ENCODE data around the gene CAMK2G. TPM values are rescaled to one million over a fixed set of nuclear protein-coding genes. Genes with fewer than 3 reads are reported as not detected.

The CAMK2G gene
- total and polyA plus RNA-seq, 4 donors: 6.8 to 18.3 (median 9.9) TPM

DNA sequence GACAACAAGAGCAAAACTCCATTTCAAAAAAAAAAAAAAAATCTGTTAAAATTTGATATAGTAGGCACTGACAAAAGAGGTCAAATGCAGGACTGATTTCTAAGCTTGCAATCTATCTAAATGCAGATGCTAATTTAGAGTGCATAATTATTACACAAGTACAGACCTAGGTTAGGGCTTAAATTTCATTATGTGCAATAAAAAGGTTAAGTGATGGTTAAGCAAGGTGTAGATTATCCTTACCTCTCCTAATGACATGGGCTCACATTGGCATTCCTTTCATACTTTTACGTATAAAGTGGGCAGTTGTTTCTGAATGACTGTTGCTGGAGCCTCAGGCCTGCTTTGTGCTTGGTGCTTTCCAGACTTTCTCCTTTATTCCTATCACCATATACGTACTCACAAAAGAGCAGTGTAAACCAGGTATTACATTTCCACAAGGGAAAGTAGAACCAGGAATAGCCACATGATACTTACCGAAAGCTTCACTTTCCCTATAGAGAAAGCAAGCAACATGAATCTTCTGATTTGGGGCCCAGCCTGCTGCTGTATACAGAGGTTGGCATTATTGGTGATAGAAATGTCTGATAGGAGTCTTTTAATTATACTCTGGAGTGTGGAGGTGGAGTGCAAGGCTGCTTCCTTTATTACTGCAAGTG, 94.7 kb downstream of the CAMK2G start:
- no peak for TF ChIP-seq RAD21 (IDR thresholded peaks at IDR 0.05)
- TF ChIP-seq, protein P1, sequence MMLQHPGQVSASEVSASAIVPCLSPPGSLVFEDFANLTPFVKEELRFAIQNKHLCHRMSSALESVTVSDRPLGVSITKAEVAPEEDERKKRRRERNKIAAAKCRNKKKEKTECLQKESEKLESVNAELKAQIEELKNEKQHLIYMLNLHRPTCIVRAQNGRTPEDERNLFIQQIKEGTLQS (IDR thresholded peaks at IDR 0.05): no peak
- no peak for TF ChIP-seq FOXA2 (IDR thresholded peaks at IDR 0.05)
- TF ChIP-seq FOXA1 (IDR thresholded peaks at IDR 0.05): no peak
- Histone ChIP-seq H3K27me3 (ENCODE audit: control insufficient read depth in 4 of 4, insufficient read depth in 4 of 4, low read length in 3 of 4) (no peaks in the 10 kb centered on the region), H3K9ac (ENCODE audit: low read depth in 1 of 2, low read length in 2 of 2) (no peak overlapping the region), H3K9me3 (ENCODE audit: control insufficient read depth in 4 of 4, low read length in 3 of 4) (no peaks in the 10 kb centered on the region), H3K27ac (ENCODE audit: low read depth in 1 of 2, low read length in 2 of 2) (no peak overlapping the region), H3K36me3 (ENCODE audit: control insufficient read depth in 4 of 4, insufficient read depth in 3 of 4, low read depth in 1 of 4, low read length in 3 of 4) (peaks cover 4 to 12% (median 5%) of the 10 kb centered on the region in 4 donors), H3K4me3 (ENCODE audit: low read depth in 1 of 3, low read length in 3 of 3) (no peak overlapping the region), H3K4me1 (ENCODE audit: control insufficient read depth in 4 of 4, insufficient read depth in 4 of 4, low read length in 3 of 4) (peaks cover 0 to 31% (median 29%) of the 10 kb centered on the region in 4 donors)
- no peak for DNase-seq (ENCODE audit: low spot score)
- 88% methylated on average over 3 of the region's 3 CpGs for WGBS

DNA sequence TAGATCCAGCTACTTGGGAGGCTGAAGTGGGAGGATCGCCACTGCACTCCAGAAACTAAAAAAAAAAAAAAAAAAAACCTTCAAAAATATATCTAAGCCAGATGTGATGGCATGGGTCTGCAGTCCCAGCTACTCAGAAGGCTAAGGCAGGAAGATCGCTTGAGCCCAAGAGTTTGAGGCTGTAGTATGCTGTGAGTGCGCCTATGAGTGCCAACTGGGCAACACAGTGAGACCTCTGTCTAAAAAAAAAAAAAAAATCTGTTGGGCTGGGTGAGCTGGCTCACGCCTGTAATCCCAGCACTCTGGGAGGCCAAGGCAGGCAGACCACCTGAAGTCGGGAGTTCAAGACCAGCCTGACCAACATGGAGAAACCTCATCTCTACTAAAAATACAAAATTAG, 95.3 kb downstream of the CAMK2G start:
- no peaks in the 10 kb centered on the region for H3K27me3 ChIP-seq (ENCODE audit: control insufficient read depth in 4 of 4, insufficient read depth in 4 of 4, low read length in 3 of 4)
- 96% methylated on average over 5 of the region's 5 CpGs for WGBS
- no peak overlapping the region for H3K27ac ChIP-seq (ENCODE audit: low read depth in 1 of 2, low read length in 2 of 2)
- H3K9ac ChIP-seq (ENCODE audit: low read depth in 1 of 2, low read length in 2 of 2): no peak overlapping the region
- H3K36me3 ChIP-seq (ENCODE audit: control insufficient read depth in 4 of 4, insufficient read depth in 3 of 4, low read depth in 1 of 4, low read length in 3 of 4): peaks cover 4 to 12% (median 5%) of the 10 kb centered on the region in 4 donors
- TF ChIP-seq RXRA (IDR thresholded peaks at IDR 0.05): no peak
- TF ChIP-seq EGR1 (IDR thresholded peaks at IDR 0.05; ENCODE audit: low read depth in 2 of 2): no peak
- no peak for TF ChIP-seq GABPA (IDR thresholded peaks at IDR 0.05 in 1 of 2, conservative IDR thresholded peaks at IDR 0.05 in 1 of 2)
- no peak for TF ChIP-seq TAF1 (conservative IDR thresholded peaks at IDR 0.05)
- no peak for TF ChIP-seq FOXA2 (IDR thresholded peaks at IDR 0.05)
- TF ChIP-seq, protein P2, sequence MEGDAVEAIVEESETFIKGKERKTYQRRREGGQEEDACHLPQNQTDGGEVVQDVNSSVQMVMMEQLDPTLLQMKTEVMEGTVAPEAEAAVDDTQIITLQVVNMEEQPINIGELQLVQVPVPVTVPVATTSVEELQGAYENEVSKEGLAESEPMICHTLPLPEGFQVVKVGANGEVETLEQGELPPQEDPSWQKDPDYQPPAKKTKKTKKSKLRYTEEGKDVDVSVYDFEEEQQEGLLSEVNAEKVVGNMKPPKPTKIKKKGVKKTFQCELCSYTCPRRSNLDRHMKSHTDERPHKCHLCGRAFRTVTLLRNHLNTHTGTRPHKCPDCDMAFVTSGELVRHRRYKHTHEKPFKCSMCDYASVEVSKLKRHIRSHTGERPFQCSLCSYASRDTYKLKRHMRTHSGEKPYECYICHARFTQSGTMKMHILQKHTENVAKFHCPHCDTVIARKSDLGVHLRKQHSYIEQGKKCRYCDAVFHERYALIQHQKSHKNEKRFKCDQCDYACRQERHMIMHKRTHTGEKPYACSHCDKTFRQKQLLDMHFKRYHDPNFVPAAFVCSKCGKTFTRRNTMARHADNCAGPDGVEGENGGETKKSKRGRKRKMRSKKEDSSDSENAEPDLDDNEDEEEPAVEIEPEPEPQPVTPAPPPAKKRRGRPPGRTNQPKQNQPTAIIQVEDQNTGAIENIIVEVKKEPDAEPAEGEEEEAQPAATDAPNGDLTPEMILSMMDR (IDR thresholded peaks at IDR 0.05; ENCODE audit: low read depth, low read length, missing input control): no peak
- TF ChIP-seq HNF4G (IDR thresholded peaks at IDR 0.05): no peak
- no peak for TF ChIP-seq FOXA1 (IDR thresholded peaks at IDR 0.05)
- TF ChIP-seq, protein P1 (IDR thresholded peaks at IDR 0.05): no peak
- TF ChIP-seq, protein P3, sequence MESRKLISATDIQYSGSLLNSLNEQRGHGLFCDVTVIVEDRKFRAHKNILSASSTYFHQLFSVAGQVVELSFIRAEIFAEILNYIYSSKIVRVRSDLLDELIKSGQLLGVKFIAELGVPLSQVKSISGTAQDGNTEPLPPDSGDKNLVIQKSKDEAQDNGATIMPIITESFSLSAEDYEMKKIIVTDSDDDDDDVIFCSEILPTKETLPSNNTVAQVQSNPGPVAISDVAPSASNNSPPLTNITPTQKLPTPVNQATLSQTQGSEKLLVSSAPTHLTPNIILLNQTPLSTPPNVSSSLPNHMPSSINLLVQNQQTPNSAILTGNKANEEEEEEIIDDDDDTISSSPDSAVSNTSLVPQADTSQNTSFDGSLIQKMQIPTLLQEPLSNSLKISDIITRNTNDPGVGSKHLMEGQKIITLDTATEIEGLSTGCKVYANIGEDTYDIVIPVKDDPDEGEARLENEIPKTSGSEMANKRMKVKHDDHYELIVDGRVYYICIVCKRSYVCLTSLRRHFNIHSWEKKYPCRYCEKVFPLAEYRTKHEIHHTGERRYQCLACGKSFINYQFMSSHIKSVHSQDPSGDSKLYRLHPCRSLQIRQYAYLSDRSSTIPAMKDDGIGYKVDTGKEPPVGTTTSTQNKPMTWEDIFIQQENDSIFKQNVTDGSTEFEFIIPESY (IDR thresholded peaks at IDR 0.05): no peak
- no peak for TF ChIP-seq JUND (IDR thresholded peaks at IDR 0.05)
- TF ChIP-seq YY1 (IDR thresholded peaks at IDR 0.05): no peak
- TF ChIP-seq SP1 (IDR thresholded peaks at IDR 0.05): no peak
- no peak for TF ChIP-seq RAD21 (IDR thresholded peaks at IDR 0.05)
- TF ChIP-seq HNF4A (conservative IDR thresholded peaks at IDR 0.05): no peak
- no peak for TF ChIP-seq NR2F2 (IDR thresholded peaks at IDR 0.05)
- TF ChIP-seq, protein P4, sequence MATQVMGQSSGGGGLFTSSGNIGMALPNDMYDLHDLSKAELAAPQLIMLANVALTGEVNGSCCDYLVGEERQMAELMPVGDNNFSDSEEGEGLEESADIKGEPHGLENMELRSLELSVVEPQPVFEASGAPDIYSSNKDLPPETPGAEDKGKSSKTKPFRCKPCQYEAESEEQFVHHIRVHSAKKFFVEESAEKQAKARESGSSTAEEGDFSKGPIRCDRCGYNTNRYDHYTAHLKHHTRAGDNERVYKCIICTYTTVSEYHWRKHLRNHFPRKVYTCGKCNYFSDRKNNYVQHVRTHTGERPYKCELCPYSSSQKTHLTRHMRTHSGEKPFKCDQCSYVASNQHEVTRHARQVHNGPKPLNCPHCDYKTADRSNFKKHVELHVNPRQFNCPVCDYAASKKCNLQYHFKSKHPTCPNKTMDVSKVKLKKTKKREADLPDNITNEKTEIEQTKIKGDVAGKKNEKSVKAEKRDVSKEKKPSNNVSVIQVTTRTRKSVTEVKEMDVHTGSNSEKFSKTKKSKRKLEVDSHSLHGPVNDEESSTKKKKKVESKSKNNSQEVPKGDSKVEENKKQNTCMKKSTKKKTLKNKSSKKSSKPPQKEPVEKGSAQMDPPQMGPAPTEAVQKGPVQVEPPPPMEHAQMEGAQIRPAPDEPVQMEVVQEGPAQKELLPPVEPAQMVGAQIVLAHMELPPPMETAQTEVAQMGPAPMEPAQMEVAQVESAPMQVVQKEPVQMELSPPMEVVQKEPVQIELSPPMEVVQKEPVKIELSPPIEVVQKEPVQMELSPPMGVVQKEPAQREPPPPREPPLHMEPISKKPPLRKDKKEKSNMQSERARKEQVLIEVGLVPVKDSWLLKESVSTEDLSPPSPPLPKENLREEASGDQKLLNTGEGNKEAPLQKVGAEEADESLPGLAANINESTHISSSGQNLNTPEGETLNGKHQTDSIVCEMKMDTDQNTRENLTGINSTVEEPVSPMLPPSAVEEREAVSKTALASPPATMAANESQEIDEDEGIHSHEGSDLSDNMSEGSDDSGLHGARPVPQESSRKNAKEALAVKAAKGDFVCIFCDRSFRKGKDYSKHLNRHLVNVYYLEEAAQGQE (IDR thresholded peaks at IDR 0.05): no peak
- TF ChIP-seq, protein P5, sequence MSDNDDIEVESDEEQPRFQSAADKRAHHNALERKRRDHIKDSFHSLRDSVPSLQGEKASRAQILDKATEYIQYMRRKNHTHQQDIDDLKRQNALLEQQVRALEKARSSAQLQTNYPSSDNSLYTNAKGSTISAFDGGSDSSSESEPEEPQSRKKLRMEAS (IDR thresholded peaks at IDR 0.05): no peak
- no peak overlapping the region for H3K4me3 ChIP-seq (ENCODE audit: low read depth in 1 of 3, low read length in 3 of 3)
- H3K9me3 ChIP-seq (ENCODE audit: control insufficient read depth in 4 of 4, low read length in 3 of 4): no peaks in the 10 kb centered on the region
- peaks cover 0 to 34% (median 32%) of the 10 kb centered on the region in 4 donors for H3K4me1 ChIP-seq (ENCODE audit: control insufficient read depth in 4 of 4, insufficient read depth in 4 of 4, low read length in 3 of 4)
- no peak for DNase-seq (ENCODE audit: low spot score)
